Activated CD8-positive, alpha-beta memory T cell treated with anti-CD3 and anti-CD28 coated beads, Interleukin-2, amount 50 U/mL, for 4 hours (primary cell): ENCODE measurements around the gene GABBR2.
"Not testable (repeated sequence)": the region's sequence is repeated elsewhere in the genome, so short reads cannot be mapped to it uniquely, and the experiment has no call there.

Experiments used
- DNase-seq: peaks from one replicate; pipeline ENCODE4 v3.0.0-alpha.2; 2020

The GABBR2 gene

GRCh38 chr9:98684816-98685215 is 23.9 kb downstream of the GABBR2 start:
- not testable (repeated sequence) for DNase-seq

GRCh38 chr9:98678244-98678842 is 30.4 kb downstream of the GABBR2 start:
- DNase-seq: no peak

GRCh38 chr9:98673681-98674080 is 35.1 kb downstream of the GABBR2 start:
- DNase-seq: no peak

GRCh38 chr9:98667005-98667640 is 41.6 kb downstream of the GABBR2 start:
- DNase-seq: no peak

GRCh38 chr9:98665501-98665900 is 43.2 kb downstream of the GABBR2 start:
- no peak for DNase-seq

GRCh38 chr9:98660541-98660940 is 48.2 kb downstream of the GABBR2 start:
- DNase-seq: no peak

- DNase-seq: no peak
These were observed 49.8 kb downstream of the GABBR2 start for GRCh38 chr9:98658951-98659351.

GRCh38 chr9:98657897-98658296 is 50.8 kb downstream of the GABBR2 start:
- no peak for DNase-seq

GRCh38 chr9:98656511-98656910 is 52.2 kb downstream of the GABBR2 start:
- DNase-seq: no peak

GRCh38 chr9:98655428-98655827 is 53.3 kb downstream of the GABBR2 start:
- DNase-seq: not testable (repeated sequence)

- no peak for DNase-seq
These were observed 54.5 kb downstream of the GABBR2 start for GRCh38 chr9:98654247-98654646.

GRCh38 chr9:98652741-98653140 is 56.0 kb downstream of the GABBR2 start:
- DNase-seq: no peak

- no peak for DNase-seq
These were observed 56.4 kb downstream of the GABBR2 start for GRCh38 chr9:98652302-98652701.

GRCh38 chr9:98647236-98647635 is 61.5 kb downstream of the GABBR2 start:
- DNase-seq: no peak

GRCh38 chr9:98644011-98644410 is 64.7 kb downstream of the GABBR2 start:
- DNase-seq: no peak

GRCh38 chr9:98642661-98643312 is 65.9 kb downstream of the GABBR2 start:
- no peak for DNase-seq

GRCh38 chr9:98641695-98642094 is 67.0 kb downstream of the GABBR2 start:
- no peak for DNase-seq

GRCh38 chr9:98640394-98640793 is 68.3 kb downstream of the GABBR2 start:
- no peak for DNase-seq

- no peak for DNase-seq
These were observed 69.6 kb downstream of the GABBR2 start for GRCh38 chr9:98639133-98639532.

- DNase-seq: no peak
These were observed 71.4 kb downstream of the GABBR2 start for GRCh38 chr9:98637381-98637780.

- no peak for DNase-seq
These were observed 73.4 kb downstream of the GABBR2 start for GRCh38 chr9:98635374-98635773.

GRCh38 chr9:98634685-98635336 is 73.9 kb downstream of the GABBR2 start:
- DNase-seq: no peak

GRCh38 chr9:98632839-98633238 is 75.9 kb downstream of the GABBR2 start:
- no peak for DNase-seq

GRCh38 chr9:98627296-98627695 is 81.4 kb downstream of the GABBR2 start:
- DNase-seq: no peak
